ENCODE results near the gene AVPR1A. TPM values are rescaled to one million over a fixed set of nuclear protein-coding genes. Genes with fewer than 3 reads are reported as not detected.

AVPR1A gene
- total RNA-seq, 1 experiment from 2014 or later: not detected

DNA sequence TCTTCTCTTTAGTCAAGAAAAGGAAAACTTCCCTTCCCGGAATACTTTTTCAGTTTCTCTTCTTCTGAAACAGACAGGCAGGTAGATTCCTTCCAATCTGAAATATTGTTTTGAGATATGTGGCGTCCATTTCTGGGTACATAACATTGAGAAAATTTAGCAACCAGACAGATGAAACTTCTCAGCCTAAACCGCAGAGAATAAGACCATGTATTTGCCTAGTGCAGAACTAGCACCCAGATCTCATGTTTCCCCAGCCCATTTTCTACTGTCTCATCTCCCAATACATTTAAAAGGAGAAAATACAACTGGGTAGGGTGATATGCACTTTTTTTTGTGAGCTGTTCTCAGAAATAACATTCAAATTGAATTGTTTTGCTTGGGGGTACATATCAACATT, 6.4 kb downstream of the AVPR1A start:
- Mint-ChIP-seq H3K27me3 (ENCODE audit: insufficient read depth, unreplicated experiment) (peaks cover 72% of the 10 kb centered on the region), H3K36me3 (ENCODE audit: insufficient read depth, unreplicated experiment) (no peaks in the 10 kb centered on the region), H3K27ac (ENCODE audit: low read depth, unreplicated experiment) (no peak overlapping the region), H3K4me1 (ENCODE audit: insufficient read depth, unreplicated experiment) (no peaks in the 10 kb centered on the region), H3K4me3 (ENCODE audit: unreplicated experiment) (no peak overlapping the region), H3K9me3 (ENCODE audit: unreplicated experiment) (no peaks in the 10 kb centered on the region)
- no peak for TF ChIP-seq CTCF (IDR thresholded peaks at IDR 0.05; ENCODE audit: unreplicated experiment)
- intact Hi-C loops (cut with micrococcal nuclease): no loop called here
- POLR2A ChIA-PET: interaction anchor here (0.6 kb wide), 1 partner anchor 53 kb away, joined by 3 read pairs; no protein-coding TSS in a partner anchor
- BruUV-seq (replicated peaks): no TSS peak
- CTCF ChIA-PET: no interaction called here
- no peak for DNase-seq (ENCODE audit: unreplicated experiment)

GRCh38 chr12:63138488-63138887, 12.5 kb downstream of the AVPR1A start:
- H3K4me1 Mint-ChIP-seq (ENCODE audit: insufficient read depth, unreplicated experiment): no peaks in the 10 kb centered on the region
- H3K36me3 Mint-ChIP-seq (ENCODE audit: insufficient read depth, unreplicated experiment): no peaks in the 10 kb centered on the region
- H3K27me3 Mint-ChIP-seq (ENCODE audit: insufficient read depth, unreplicated experiment): peaks cover 68% of the 10 kb centered on the region
- intact Hi-C loops (cut with micrococcal nuclease): no loop called here
- no peak overlapping the region for H3K27ac Mint-ChIP-seq (ENCODE audit: low read depth, unreplicated experiment)
- no peak for TF ChIP-seq CTCF (IDR thresholded peaks at IDR 0.05; ENCODE audit: unreplicated experiment)
- H3K9me3 Mint-ChIP-seq (ENCODE audit: unreplicated experiment): no peaks in the 10 kb centered on the region
- no peak for DNase-seq (ENCODE audit: unreplicated experiment)
- BruUV-seq (replicated peaks): no TSS peak
- POLR2A ChIA-PET: no interaction called here
- CTCF ChIA-PET: no interaction called here
- no peak overlapping the region for H3K4me3 Mint-ChIP-seq (ENCODE audit: unreplicated experiment)

- DNase-seq (ENCODE audit: unreplicated experiment): no peak
- intact Hi-C loops (cut with micrococcal nuclease): no loop called here
- H3K4me3 Mint-ChIP-seq (ENCODE audit: unreplicated experiment): no peak overlapping the region
- BruUV-seq (replicated peaks): no TSS peak
- H3K27me3 Mint-ChIP-seq (ENCODE audit: insufficient read depth, unreplicated experiment): peaks cover 92% of the 10 kb centered on the region
- H3K9me3 Mint-ChIP-seq (ENCODE audit: unreplicated experiment): no peaks in the 10 kb centered on the region
- no peaks in the 10 kb centered on the region for H3K36me3 Mint-ChIP-seq (ENCODE audit: insufficient read depth, unreplicated experiment)
- H3K27ac Mint-ChIP-seq (ENCODE audit: low read depth, unreplicated experiment): no peak overlapping the region
- ChIA-PET CTCF (interaction anchor here (0.8 to 1.3 kb wide), 2 partner anchors 136 to 143 kb away, joined by 3 to 6 read pairs; no protein-coding TSS in a partner anchor), POLR2A (no interaction called here)
- no peak for TF ChIP-seq CTCF (IDR thresholded peaks at IDR 0.05; ENCODE audit: unreplicated experiment)
- no peaks in the 10 kb centered on the region for H3K4me1 Mint-ChIP-seq (ENCODE audit: insufficient read depth, unreplicated experiment)
Measured at GRCh38 chr12:63133981-63134380, 17.0 kb downstream of the AVPR1A start.

- no peak overlapping the region for H3K4me3 Mint-ChIP-seq (ENCODE audit: unreplicated experiment)
- CTCF ChIA-PET: interaction anchor here (0.6 to 0.7 kb wide), 2 partner anchors 67 to 493 kb away, joined by 3 read pairs; no protein-coding TSS in a partner anchor
- no TSS peak for BruUV-seq (replicated peaks)
Measured at GRCh38 chr12:63132201-63132600, 18.8 kb downstream of the AVPR1A start.

More at GRCh38 chr12:63132201-63132600, 18.8 kb downstream of the AVPR1A start:
- H3K27ac Mint-ChIP-seq (ENCODE audit: low read depth, unreplicated experiment): no peak overlapping the region
- H3K9me3 Mint-ChIP-seq (ENCODE audit: unreplicated experiment): no peaks in the 10 kb centered on the region
- intact Hi-C loops (cut with micrococcal nuclease): no loop called here
- TF ChIP-seq CTCF (IDR thresholded peaks at IDR 0.05; ENCODE audit: unreplicated experiment): no peak
- POLR2A ChIA-PET: no interaction called here
- DNase-seq (ENCODE audit: unreplicated experiment): no peak
- peaks cover 85% of the 10 kb centered on the region for H3K27me3 Mint-ChIP-seq (ENCODE audit: insufficient read depth, unreplicated experiment)
- no peaks in the 10 kb centered on the region for H3K4me1 Mint-ChIP-seq (ENCODE audit: insufficient read depth, unreplicated experiment)
- no peaks in the 10 kb centered on the region for H3K36me3 Mint-ChIP-seq (ENCODE audit: insufficient read depth, unreplicated experiment)

Data from MCF 10A (cell line).